GM10847 (cell line): ENCODE data around the gene PLPPR2.

Experiments used
- POLR2A ChIP-seq: IDR thresholded peaks from 2 replicates; pipeline ENCODE4 v1.6.1; 2011; ENCODE audit not compliant: insufficient read length; ENCODE audit errors: extremely low read depth

Gene PLPPR2

GRCh38 chr19:11380653-11381537 is 25.7 kb downstream of the PLPPR2 start:
- TF ChIP-seq POLR2A: peak; percentile 87

- no peak for TF ChIP-seq POLR2A
Observed at GRCh38 chr19:11382898-11383705, 27.9 kb downstream of the PLPPR2 start.

GRCh38 chr19:11383706-11384048 is 28.4 kb downstream of the PLPPR2 start:
- TF ChIP-seq POLR2A: no peak

GRCh38 chr19:11384778-11385129 is 29.5 kb downstream of the PLPPR2 start:
- TF ChIP-seq POLR2A: no peak

- TF ChIP-seq POLR2A: no peak
Observed at GRCh38 chr19:11387162-11388034, 32.2 kb downstream of the PLPPR2 start.

- no peak for TF ChIP-seq POLR2A
Observed at GRCh38 chr19:11390359-11390758, 35.1 kb downstream of the PLPPR2 start.

- no peak for TF ChIP-seq POLR2A
Observed at GRCh38 chr19:11390933-11391680, 35.9 kb downstream of the PLPPR2 start.

- TF ChIP-seq POLR2A: no peak
Observed at GRCh38 chr19:11397089-11397610, 41.9 kb downstream of the PLPPR2 start.

GRCh38 chr19:11399667-11400066 is 44.4 kb downstream of the PLPPR2 start:
- no peak for TF ChIP-seq POLR2A

- TF ChIP-seq POLR2A: no peak
Observed at GRCh38 chr19:11400798-11401197, 45.6 kb downstream of the PLPPR2 start.

- TF ChIP-seq POLR2A: no peak
Observed at GRCh38 chr19:11401808-11402543, 46.7 kb downstream of the PLPPR2 start.

- TF ChIP-seq POLR2A: no peak
Observed at GRCh38 chr19:11404588-11405222, 49.5 kb downstream of the PLPPR2 start.
